Hair follicle dermal papilla cell (primary cell): ENCODE data around the gene IDUA. TPM values are rescaled to one million over a fixed set of nuclear protein-coding genes. Genes with fewer than 3 reads are reported as not detected.

Experiments
- total RNA-seq: library from RNA; depleted of rRNA; stranded (reverse); fragments of >200 nt; gene quantifications from 2 replicates; pipeline ENCODE4 v1.2.3, GENCODE V29; 2012

IDUA gene
- 15.8 and 19.6 TPM in 2 replicates for total RNA-seq

DNA sequence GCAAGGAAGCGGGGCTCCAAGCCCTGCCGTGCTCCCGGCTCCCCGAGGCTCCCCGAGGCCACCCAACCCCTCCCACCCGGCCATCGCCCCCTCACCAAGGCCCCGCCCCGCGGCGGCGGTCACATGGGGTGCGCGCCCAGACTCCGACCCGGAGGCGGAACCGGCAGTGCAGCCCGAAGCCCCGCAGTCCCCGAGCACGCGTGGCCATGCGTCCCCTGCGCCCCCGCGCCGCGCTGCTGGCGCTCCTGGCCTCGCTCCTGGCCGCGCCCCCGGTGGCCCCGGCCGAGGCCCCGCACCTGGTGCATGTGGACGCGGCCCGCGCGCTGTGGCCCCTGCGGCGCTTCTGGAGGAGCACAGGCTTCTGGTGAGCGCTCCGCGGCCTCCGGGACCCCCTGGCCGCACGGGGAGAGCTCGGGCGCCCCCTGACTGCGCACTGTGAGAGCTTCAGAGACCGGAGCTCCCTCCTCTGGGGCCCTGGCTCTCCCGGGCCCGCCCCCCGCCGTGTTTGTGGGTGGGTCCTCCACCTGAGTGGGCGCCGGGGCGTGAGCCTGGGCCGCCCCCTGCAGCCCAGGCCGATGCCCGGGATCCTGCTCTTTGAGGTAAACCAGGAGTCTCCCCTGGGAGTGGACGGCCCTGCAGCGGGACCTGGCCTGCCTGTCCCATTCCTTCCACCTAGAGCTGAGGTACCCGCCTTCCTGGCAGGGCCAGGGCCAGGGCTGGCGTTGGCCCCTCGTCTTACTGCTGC is at the start of gene IDUA:
IDUA (plus strand) TSS at position 166 of the 745 bp plus-strand sequence; CDS start at position 207, 41 bp downstream.

DNA sequence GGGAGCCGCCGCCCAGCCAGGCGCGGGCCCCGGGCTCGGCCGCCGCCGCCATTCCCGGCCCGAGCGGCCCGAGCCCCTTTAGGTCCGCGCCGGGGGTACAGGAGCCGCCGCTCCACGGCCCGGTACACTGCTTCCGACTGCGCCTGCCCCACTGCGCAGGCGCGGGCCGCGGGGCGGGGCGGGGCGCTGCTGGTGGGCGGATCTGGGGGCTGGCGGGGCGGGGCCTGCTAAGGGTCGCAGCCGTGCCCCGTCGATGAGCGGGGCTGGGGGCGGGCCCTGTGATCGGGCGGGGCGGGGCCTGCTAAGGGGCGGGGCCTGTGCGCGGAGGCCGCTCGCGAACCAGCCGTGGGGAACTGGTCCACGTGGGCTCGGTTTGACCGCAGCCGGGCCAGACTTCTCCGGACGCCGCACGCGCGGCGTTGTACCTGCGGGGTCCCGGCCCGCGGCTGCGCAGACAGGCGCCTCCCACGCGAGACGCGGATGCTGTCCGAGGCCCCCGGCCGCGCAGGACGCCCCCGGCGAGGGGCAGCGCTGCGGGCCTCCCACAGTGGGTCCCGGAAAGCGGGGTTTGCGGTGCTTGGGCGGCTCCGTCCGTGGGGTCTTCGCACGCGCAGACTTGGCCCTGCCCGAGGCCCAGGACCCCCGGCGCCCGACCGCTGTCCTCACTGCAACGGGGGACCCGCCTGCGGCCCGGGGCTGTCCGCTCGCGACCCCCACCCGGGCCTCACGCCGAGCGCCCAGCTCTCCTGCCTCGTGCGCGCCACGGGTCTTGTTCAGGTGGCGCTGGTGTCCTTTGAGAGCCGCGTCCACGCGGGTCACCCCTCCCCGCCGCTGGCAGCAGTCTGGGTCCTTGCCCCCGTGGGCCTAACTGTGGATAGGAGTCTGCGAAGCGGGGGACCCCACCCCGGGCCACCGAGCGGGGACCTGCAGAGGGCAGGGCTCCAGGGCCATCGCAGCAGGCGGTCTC is 13.1 kb upstream of the IDUA start, which contains the start of gene DGKQ:
DGKQ (minus strand) TSS at position 139 of the 967 bp plus-strand sequence; CDS start at position 52, 87 bp downstream.

DNA sequence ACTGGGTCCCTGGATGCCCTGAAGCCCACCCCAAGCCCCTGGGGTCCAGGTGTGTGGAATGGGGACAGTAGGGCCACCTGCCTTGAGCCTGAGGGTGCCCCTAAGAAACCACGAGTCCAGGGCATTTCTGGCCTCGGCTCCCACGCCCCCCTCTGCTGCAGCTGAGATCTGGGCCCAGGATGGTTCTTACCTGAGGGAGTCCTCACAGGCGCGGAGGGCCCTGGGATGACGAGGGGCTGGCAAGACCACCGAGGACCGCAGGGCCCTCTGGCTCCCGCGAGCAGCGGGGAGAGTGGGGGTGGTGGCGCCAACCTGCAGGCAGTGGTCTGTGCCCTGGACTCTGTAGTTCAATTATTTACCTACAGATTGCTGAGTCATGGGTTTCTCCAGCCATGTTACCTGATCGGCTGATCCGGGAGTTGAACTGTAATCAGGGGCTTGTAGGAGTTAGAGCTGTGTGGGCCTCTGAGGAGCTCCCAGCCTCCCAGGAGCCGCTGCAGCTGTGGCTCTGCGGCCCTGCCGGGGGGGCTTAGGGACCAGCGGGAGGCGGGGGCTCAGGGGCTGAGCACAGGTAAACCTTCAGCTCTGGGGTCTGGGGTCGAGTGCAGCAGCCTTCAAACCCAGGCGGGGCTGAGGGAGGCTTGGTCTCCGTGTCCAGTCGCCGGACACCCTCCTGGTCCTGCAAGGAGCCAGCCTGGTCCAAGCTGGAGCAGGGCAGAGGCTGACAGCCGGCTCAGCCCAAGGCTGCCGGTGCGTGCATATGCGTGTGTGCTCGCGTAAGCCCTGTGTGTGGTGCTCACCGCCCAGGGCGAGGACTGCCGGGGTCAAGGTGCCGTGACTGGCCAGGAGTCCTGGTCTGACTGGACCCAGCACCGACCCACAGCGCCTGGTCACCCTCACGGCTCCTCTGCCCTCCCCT is 6.5 kb downstream of the IDUA start, which contains the start of gene SLC26A1:
SLC26A1 (minus strand) TSS at position 294 of the 919 bp plus-strand sequence. CDS start 1,701 bp downstream, outside the sequence.

DNA sequence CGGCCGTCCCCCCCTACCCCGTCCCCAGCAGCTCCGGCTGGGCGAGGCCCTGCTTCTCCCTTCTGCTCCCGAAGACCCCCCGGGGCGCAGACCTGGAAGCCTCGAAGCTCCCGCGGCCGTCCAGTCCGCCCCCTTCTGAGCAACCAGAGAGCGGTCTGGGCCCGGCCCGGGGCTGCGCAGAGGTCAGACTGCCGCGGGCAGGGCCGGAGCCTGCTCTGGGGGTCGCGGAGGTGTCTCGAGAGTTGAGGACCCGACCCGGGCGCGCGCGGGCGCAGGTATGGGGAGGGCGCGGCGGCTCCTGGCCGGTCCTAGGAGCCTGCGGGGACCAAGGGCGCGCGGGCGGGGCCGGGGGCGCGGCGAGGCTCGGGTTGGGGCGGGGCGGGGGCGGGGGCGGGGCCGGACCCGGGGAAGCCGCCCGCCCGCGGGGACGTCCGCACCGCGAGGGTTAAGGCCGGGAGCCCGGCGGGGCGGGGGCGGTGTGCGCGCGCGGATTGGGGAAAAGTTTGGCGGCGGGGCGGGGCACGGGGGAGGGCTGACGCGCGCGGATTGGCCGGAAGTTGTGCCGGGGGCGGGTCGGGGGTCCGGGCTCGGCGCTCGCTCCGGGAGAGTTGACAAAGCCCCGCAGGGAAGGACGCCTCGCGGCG is 24.3 kb downstream of the IDUA start, which contains the start of gene FGFRL1:
FGFRL1 (plus strand) TSS at position 605 of the 644 bp plus-strand sequence. CDS start 860 bp downstream, outside the sequence.

Other genes with a start within 250 kb of the IDUA start
- gene CPLX1, start 160.9 kb upstream of the IDUA start, total RNA-seq: not detected in 2 replicates
- gene GAK, start 54.7 kb upstream of the IDUA start, total RNA-seq: 64.0 and 67.3 TPM in 2 replicates
- 13.3 and 15.1 TPM in 2 replicates for gene TMEM175, start 54.6 kb upstream of the IDUA start, total RNA-seq
- 12.5 and 17.7 TPM in 2 replicates for gene DGKQ, start 13.5 kb upstream of the IDUA start, total RNA-seq
- gene SLC26A1, start 6.4 kb downstream of the IDUA start, total RNA-seq: 0.16 and 0.36 TPM in 2 replicates
- 20.6 and 20.9 TPM in 2 replicates for gene FGFRL1, start 24.6 kb downstream of the IDUA start, total RNA-seq
- gene RNF212, start 126.5 kb downstream of the IDUA start, total RNA-seq: 1.6 and 3.4 TPM in 2 replicates
- 226 and 238 TPM in 2 replicates for gene SPON2, start 185.5 kb downstream of the IDUA start, total RNA-seq